ENCODE data around the gene VCAN.

The VCAN gene

DNA sequence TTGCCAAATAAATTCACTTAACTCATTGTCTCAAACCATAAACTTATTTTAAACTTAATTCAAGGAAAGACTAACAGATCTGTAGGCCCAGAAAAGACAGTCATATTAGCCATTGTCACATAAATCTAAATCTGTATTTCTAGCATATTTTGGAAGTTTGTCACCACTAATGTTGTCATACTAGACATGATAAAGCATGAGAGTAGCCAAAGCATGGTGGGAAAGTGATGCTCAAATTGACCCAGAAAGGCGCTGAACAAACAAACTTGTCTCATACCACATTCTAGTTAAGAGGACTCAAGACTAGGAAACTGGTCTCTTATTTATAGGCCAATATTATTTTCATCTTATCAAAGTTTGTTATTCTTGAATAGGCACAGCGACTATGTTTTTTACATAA is 99.4 kb downstream of the VCAN start:
- no peak for DNase-seq

- DNase-seq = no peak
These were observed 100.7 kb downstream of the VCAN start for GRCh38 chr5:83572271-83572670.

- DNase-seq = no peak
These were observed 104.8 kb downstream of the VCAN start for GRCh38 chr5:83576341-83576740.

DNA sequence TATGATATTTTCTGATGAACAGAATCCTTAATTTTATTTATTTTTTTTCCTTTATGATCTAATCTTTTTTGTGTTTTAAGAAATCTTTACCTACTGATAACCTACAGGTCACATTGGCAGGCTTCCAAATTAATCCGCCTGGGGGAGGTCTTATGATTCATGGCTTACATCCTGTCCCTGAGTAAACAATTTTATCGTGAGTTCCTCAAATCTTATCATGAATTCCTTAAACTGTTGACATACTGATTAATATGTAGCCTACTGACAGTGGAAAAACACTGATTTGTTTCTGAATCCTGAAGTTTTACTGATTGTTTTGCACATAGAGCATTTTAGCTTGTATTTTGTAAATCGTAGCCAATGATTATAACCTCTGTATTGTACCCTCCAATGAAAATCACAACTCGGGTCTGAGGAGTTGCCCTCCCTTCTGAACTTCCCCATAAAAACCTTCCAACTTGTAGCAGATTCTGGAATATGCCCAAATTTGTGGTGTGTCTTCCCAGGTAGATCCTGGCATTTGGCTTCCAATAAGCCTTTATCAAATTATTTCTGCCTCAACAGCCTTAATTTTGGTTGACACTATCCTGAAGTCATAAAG is 105.6 kb downstream of the VCAN start:
- no peak for DNase-seq

DNA sequence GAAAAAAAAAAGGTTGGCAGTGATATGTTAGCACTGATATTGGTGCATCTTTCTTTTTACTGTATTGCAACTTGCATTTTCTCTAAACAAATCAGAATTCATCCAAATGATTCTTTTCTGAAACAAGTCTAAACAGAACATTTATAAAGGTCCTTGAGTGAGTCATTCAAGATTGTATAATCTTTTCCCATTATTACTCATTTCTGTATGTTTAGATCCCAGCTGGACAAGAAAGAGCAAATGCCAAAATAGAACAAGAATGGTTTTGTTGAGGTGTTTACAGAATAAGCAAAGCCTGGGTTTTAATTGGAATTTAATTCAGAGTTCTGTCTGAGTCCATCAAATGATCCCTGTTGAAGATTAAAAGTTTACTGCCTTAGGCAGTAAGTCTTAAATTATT is 112.3 kb downstream of the VCAN start:
- no peak for DNase-seq

DNA sequence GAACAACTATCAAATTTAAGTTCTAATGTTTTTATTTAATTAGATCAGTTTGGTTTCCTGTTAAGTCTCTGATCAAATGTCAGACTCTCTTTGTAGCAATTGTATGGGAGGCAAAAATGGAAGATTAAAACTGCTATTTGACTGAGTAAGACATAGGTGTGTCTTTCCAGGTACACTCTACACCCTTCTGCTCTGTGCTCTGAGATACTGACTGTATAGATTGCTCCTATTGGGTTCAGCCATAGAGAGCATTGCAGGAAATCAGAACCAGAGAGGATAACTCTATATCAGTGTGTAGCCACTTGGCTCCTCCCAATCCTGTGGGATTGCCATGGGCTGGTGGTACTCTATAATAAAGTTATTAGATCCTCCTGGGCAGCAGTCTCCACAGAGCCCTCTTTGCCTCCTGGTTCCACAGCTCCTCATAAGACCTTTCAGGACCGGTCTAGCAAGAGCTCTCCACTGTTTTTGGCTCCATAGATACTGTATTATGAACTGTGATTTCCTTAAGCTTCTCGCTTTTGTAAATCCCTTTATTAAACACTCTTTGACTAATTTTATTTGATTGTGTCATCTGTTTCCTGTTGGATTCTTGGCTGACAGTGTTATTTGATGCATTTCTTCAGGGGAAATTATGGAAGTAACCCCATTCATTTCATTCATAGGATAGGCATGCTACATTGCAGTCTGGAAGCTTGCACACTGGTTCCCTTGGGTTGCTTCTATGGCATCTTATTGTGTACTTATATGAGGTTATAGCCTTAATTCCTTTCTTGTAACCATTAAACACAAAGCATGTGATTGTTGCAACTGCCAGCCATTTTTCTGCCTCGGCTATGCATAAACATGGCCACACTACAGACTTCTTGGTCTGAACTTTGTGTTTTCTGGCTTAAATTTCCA is 115.6 kb downstream of the VCAN start:
- no peak for DNase-seq

DNA sequence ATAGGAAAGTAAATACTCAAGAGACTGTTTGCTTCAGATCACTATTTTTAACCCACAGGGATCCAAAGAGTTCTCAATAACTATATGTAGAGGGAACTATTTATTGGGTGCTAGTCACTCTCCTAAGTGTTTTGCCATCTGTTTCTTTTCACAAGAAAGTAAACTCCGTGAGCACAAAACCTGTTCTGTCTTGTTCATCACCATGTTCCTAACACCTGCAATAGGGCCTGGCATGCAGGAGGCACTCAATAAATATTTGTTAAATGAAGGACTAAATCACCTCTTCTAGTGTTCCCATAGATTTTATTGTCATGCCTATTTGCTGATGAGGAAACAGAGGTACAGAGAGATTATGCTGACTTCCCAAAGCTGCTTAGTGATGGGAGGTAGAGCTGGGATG is 118.2 kb downstream of the VCAN start:
- no peak for DNase-seq

- DNase-seq = no peak
These were observed 119.4 kb downstream of the VCAN start for GRCh38 chr5:83590966-83591365.

GRCh38 chr5:83595217-83595616 is 123.7 kb downstream of the VCAN start:
- no peak for DNase-seq

DNA sequence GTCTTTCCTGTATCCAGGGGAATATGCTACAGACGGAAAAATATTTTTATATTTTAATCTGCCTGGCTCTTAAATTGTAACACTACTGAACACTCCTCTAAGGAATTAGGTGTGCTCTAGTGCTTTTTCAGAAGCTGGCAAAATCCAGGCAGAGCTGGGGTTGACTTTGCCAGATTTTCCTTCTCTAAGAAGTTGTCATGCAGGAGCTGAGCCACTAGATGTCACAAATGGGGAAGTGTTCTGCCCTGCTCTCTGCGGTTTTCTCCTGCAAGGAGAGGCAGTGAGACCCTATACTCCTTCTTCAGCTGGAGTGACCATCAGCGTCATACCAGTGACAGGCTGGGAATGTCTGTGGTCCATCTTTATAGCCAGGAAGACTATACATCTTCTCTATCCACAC is 136.6 kb downstream of the VCAN start:
- no peak for DNase-seq

DNA sequence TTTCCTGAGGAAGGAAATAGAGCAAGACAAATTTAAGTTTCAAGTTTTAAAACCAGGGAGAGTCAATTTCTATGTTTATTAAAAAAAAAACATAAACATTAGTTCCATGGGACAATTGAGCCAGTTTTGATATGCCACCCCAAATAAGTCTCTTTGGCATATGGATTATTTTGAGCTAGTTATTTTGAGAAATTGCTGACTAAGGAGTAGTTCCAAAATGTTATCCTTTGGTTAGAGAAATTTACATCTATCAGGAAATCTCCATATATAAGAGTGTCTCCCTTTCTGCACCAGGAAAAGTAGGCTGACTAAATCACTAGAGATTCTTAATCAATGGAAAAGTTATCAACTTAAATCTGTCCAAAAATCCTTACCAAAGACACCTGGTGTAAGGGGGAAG is 143.3 kb downstream of the VCAN start:
- no peak for DNase-seq

DNA sequence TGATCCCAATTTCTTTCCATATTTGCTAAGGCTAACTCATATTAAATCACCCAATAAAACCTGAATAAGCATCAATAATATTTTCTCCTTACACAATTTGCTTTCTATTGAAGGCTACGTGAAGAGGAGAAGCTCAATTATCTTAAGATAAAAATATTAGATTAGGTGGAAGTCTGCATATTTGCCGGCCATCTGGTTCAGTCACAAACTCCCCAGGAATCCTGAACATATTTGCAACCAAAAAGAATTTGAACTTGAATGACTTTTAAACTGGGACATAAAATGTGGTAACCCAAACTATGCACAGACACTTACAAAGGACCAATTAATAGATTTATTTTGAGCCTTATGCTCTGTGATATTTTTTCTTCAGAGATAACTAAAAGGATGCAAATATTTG is 156.8 kb downstream of the VCAN start:
- DNase-seq = no peak

All from effector CD4-positive, alpha-beta T cell (primary cell).